GM19240 (cell line): ENCODE results near the gene SLC1A2.
"Not testable (repeated sequence)": the region's sequence is repeated elsewhere in the genome, so short reads cannot be mapped to it uniquely, and the experiment has no call there.

ENCODE experiments used
- DNase-seq: peaks from one replicate; pipeline ENCODE4 v3.0.0; 2011; ENCODE audit warnings: low spot score; ENCODE audit not compliant: insufficient read length

SLC1A2 gene

DNA sequence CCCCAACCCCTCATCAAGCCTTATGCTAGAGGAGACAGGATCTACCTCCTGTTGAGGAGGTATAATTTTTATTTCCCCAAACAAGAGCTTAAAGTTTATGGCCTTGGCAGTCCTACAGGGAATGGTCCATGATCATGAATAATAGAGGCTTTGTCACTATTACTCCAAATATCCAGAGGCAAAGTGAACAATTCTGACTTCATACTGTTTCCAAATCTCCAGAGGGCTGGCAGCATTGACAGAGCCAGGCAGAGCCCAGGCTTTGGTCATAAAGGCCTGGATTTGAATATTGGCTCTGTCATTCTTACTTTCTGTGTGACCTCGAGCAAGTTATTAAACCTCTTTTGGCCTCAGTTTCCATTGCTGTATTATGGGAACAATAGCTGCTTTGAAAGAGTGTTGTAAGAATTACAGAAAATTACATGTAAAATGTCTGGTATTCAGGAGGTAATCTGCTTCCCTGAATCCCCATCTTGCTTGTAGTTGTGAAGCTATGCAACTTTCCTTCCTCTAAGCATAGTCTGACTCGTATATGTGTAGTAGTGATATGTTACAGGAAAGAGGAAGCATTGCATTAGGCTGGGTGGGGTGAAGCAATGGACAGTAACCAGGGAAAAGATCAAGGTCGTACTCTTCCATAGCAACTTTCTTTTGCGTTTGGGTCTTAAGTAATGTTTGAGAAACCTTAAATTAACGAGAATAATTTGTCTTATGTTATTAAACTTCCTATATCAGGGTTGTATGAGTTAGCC is 191.6 kb downstream of the SLC1A2 start:
- no peak for DNase-seq

DNA sequence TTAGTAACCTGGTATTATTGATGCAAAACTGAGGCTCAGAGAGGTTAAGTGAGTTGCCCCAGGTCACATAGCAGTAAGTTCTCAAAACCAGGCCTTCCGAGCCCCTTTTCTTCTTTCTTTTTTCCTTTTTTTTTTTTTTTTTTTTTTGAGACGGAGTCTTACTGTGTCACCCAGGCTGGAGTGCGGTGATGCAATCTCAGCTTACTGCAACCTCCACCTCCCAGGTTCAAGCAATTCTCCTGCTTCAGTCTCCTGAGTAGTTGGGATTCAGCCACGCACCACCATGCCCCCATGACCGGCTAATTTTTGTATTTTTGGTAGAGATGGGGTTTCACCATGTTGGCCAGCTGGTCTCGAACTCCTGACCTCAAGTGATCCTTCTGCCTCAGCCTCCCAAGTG is 192.6 kb downstream of the SLC1A2 start:
- DNase-seq, result not testable (repeated sequence)

DNA sequence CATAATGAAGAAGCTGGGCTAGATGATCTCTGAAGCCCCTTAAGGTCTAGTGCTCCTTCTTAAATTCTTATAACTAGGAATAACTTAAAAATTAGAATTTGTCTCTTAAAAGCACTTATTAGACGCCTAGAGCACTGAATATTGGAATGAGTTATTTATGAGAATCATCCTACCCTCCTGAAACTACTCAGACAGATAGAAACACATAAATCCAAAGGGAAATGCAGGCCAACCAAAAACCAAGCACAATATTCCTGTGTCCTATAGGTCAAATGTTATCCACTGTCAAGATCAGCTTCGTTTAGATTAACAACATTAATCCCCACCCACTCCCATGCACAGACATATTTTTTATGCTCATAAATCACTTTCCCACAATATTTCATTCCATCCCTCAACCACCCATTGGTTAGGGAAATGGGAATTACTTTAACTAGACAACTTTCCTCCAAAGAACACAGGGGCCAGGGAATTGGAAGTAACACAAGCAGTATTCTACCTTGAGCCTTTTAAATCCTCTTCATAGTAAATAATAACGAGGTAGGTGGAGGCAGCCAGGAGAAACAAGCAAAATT is 193.3 kb downstream of the SLC1A2 start:
- no peak for DNase-seq

DNA sequence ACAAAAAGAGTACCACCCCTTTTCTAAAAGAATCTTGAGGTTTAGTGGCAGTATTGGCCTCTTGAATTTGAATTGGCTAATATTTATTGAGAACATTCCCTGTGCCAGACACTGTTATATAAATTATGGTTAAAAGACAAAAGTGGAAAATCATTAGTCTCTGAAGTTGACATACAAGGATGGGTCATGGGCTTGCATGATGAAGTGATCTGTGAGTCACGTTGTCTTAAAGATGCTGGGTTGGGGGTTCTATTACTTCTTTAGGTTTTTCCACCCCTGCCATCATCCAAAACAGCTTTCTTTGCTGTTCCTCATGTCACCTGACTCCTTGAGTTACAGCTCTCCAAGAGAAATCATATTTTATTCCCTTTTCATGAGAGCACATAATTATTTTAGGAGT is 195.4 kb downstream of the SLC1A2 start:
- no peak for DNase-seq

DNA sequence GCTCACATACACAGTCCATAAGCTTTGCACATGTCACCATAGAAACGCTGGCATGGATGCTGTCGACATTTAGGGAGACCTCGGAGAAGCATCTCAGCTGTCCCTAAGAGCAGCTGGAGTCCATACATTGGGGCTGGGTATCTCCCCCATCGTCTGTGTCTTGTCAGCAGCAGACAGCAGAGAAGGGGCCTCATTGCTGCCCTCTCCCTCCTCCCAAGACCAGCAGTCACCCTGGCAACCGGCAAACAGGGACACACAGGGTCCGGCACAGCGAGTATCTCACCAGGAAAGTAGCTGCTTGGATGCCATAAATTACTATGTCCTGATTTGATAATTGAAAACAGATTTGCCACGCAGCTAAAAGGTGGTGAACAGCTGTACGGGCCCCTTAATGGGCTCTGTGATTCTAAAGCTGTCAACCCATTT is 196.0 kb downstream of the SLC1A2 start:
- no peak for DNase-seq

DNA sequence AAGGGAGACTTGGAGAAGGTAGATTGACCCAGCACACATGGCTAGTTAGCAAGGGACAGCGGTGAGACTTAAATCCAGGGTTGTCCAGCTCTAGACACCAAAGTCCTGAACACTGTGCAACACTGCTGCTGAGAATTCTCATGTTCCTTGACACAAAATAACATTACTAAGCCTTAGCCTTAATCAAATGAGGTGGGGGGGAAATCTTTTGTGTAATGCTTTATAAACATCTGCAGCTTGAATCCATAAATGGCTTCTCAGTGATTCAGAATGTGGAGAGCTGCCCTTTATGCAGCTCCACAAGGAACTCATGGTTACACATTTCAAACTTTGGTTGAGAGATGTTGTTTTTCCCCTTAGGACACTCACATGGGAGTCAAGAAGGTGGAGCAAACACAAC is 200.4 kb downstream of the SLC1A2 start:
- DNase-seq, result no peak

DNA sequence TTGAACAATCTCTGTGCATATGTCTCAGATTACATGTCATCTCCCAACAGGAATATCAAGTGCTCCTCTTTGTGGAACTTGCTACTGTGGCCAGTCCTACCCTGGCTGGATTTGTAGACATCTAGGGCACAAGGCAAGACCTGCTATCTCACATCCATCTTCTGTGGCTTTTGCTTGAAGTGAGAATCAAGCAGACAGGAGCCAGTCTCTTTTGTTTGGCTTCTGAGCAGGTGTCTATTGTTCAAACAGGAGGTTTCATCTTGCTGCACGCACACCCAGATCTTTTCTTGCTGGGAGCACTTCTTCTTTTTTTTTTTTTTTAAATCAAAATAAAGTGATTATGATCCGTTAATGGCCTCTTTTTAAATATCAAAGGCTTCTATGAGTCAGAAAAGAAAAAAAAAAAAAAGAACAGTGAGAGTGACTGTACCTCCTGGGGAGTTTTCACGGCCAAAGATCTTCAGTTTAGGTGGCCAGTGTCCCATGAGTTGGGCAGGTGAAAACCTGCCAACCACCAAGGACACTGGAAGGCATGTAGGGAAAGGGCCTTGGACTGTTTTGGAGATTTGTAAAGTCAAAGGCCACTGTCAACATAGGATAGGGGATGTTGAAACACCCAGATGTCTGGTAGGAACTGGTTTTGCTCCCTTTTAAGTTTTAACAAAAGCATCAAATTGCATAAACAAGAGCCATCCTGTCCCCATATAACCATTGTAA is 202.2 kb downstream of the SLC1A2 start:
- no peak for DNase-seq

DNA sequence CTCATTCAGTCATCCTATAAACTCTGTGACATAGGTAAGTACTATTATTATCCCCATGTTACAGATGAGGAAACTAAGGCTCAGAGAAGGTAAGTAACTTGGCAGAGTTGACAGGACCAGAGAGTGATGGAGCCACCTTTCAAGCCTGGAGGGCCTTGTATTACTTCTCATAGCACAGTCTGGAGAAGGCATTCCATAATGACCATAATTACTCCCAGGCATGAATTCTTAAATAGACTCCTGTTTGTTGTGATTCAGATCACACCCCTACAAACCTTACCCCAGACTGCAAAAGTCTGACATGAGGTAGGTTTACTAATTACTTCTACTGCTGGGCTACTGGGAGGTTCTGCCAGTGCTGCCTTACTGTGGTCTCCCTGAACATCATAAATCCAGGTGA is 203.4 kb downstream of the SLC1A2 start:
- DNase-seq, result no peak

DNA sequence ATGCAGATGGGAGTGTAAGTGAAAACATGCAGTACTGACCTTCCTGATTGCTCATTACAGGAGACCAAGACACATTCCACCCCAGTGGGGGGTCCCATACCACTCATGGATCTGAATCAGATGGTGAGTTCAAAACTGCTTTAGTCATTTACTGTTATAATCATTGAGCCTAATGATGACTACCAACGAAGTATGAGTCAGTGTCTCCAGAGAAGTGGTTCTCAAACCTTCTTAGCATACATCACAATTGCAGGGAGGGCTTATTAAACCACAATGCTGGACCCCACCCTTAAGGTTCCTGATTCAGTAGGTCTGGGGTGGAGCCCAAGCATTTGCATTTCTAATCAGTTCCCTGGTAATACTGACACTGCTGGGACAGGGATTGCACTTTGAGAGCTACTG is 204.6 kb downstream of the SLC1A2 start:
- no peak for DNase-seq

DNA sequence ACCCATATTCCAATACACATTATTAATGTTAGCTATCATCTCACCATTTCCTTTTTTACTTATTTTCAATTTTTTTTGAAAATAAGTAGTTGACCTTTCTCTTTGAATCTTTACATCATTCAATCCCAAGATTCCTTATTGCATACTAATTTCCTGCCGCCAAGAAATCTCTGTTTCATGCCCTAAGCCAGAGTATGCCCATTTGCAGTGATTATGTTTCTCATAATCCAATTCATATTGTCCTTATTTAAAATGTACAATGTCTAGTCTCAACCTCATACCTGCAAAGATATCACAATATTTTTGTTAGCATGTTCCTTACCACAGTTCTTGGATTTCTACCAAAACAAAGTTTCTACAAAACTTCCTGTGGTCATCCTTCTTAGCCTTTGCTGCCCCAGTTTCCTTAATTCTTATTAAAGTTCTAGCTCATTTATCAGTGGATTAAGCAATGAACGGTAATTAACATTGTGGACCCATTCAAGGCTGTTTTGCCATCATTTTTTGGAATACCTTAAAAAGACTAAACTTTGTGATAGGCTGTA is 205.1 kb downstream of the SLC1A2 start:
- no peak for DNase-seq

GRCh38 chr11:35211952-35212351 is 207.4 kb downstream of the SLC1A2 start:
- no peak for DNase-seq

DNA sequence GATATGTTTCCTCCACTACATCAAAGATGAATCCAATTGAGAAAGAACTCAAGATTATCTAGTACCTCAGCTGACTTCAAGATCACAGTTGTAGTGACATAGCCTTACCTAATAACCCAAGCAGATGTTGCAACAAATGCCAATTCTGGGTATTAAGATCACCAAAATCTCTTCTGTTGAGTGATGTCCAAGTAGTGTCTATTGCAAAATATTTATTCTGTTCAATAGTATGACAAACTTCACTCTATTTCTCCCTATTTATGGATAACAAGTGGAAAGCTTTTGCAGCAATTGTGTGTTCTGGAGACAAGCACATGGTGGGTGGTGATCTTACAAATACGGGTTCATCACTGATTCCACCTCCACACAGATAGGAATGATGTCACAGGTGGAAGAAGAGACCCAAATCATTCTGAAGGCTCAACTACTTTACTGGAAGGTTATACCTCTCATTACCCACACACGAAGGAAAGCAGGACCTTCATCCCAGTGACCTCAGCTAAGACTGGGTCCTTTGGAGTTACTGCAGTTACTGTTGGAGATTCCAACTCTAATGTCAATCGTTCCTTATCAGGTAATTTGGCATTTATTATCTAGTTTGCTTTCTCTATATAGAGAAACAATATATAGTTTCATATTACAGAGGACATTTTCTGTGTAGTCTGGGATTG is 208.3 kb downstream of the SLC1A2 start:
- DNase-seq, result no peak

DNA sequence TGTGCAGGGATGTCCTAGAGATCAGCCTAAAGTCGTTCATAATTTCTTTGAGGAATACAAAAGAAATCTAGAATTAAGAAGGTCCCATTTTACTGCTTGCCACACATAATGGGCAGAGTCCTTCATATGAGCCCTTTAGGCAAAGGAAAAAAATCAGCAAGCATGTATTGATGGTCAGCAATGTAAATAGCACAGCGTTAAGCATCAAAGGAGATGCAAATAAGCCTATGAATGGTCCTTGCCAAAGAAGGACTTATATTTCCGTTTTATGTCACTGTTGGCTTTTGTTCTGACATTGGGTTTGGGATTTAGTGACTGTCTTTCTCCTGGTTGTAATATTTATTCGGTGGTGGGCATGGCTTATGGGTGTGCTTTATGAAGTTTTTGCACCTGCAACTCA is 210.6 kb downstream of the SLC1A2 start:
- no peak for DNase-seq

DNA sequence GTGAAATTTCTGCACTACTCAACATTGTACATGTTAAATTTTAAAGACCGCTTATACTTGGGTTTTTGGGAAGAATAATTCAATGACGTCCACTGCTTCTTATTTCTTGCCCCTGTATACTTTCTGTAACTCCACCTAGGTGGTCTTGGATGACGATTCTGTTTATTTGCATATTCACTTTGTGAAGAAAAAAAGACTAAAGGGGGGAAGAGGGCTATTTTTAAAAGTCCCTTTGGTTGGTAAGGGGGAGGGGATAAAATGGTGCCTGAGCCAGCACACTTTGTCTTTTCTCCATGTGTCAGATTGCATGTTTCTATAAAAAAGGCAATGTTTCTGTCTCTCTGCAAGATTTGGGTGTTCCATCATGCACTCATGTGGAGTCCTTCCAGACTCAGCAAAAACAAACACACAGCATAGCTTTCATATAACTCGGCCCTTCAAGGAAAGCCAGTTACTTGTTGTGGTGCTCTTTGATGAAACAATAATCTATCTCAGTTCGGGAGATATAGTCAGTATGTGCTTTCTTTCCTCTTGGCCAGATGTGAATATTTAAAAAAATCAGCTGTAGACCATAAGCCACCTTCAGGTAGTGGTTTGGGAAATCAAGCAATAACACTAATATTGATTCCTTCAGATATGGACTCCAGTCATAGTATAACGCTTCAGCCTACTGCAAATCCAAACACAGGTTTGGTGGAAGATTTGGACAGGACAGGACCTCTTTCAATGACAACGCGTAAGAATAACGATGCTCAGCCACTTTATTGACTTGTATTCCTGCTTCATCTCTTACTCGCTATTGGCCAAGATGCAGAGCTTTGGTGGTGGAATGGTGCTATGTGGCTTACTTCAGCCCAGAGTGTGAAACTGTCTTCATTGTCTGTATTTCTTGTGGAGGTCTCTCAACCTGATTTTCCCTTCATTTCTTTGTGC is 211.6 kb downstream of the SLC1A2 start:
- no peak for DNase-seq

- DNase-seq, result no peak
Measured at GRCh38 chr11:35206616-35207015, 212.7 kb downstream of the SLC1A2 start.

- no peak for DNase-seq
Measured at GRCh38 chr11:35204614-35205013, 214.7 kb downstream of the SLC1A2 start.
